Pericardium fibroblast (primary cell): ENCODE results near the gene GRM7. TPM values are rescaled to one million over a fixed set of nuclear protein-coding genes. Genes with fewer than 3 reads are reported as not detected.

Experiments used
- total RNA-seq: library from RNA; depleted of rRNA; stranded (reverse); fragments of >200 nt; gene quantifications from 2 replicates; pipeline ENCODE4 v1.2.3, GENCODE V29; 2015

Gene GRM7
- not detected in 2 replicates for total RNA-seq

DNA sequence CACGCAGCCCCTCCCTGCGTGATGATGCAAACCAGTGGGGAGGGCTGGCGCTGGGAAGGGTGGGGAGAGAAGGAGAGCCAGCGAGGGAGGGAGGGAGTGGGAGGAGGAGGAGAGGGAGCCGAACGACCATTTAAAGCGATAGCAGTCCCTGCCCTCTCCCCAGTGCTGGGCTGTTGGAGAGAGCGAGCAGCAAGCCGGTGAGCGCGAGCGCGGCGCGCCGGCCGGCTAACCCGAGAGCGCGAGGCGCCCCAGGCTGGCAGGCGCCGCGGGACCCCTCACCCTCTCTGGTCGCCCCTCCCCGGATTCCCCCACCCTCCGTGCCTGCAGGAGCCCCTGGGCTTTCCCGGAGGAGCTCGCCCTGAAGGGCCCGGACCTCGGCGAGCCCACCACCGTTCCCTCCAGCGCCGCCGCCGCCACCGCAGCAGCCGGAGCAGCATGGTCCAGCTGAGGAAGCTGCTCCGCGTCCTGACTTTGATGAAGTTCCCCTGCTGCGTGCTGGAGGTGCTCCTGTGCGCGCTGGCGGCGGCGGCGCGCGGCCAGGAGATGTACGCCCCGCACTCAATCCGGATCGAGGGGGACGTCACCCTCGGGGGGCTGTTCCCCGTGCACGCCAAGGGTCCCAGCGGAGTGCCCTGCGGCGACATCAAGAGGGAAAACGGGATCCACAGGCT is at the start of gene GRM7:
Gene GRM7 (plus strand): TSS at position 162 of the 671 bp plus-strand sequence.

